Activated T-helper 17 cell treated with anti-CD3 and anti-CD28 coated beads, Interleukin-2, amount 50 U/mL, for 72 hours (primary cell): ENCODE measurements around the gene NFKB1. TPM values are rescaled to one million over a fixed set of nuclear protein-coding genes. Genes with fewer than 3 reads are reported as not detected.

Experiments used
- ATAC-seq: fragments of 150-1000 bp; cut with Tn5 transposase; replicated peaks from 2 replicates; pipeline ENCODE4 v1.10.0; 2021; ENCODE audit warnings: mild to moderate bottlenecking, moderate library complexity
- H3K27ac Mint-ChIP-seq: one replicate; pipeline ENCODE4 v1.8.0; 2022; ENCODE audit warnings: mixed read lengths
- H3K27me3 Mint-ChIP-seq: one replicate; pipeline ENCODE4 v1.8.0; 2022; ENCODE audit warnings: mixed read lengths
- H3K36me3 Mint-ChIP-seq: one replicate; pipeline ENCODE4 v1.8.0; 2022; ENCODE audit warnings: low read depth, mild to moderate bottlenecking, mixed read lengths
- H3K4me1 Mint-ChIP-seq: one replicate; pipeline ENCODE4 v1.8.0; 2022; ENCODE audit warnings: mixed read lengths
- H3K4me3 Mint-ChIP-seq: one replicate; pipeline ENCODE4 v1.8.0; 2022; ENCODE audit warnings: mild to moderate bottlenecking, mixed read lengths
- H3K9me3 Mint-ChIP-seq: one replicate; pipeline ENCODE4 v1.8.0; 2022; ENCODE audit warnings: mixed read lengths
- total RNA-seq, 2 donors: library from RNA; stranded (reverse); gene quantifications; one replicate each; pipeline ENCODE4 v1.2.3, GENCODE V29; 2022

NFKB1 gene
- total RNA-seq, 2 donors from 2014 or later = 103 to 110 TPM

- H3K4me3 Mint-ChIP-seq = no peak overlapping the region
- H3K27me3 Mint-ChIP-seq = no peaks in the 10 kb centered on the region
- no peak for ATAC-seq
- H3K9me3 Mint-ChIP-seq = no peaks in the 10 kb centered on the region
- H3K36me3 Mint-ChIP-seq = peaks cover 100% of the 10 kb centered on the region
- no peak overlapping the region for H3K27ac Mint-ChIP-seq
- H3K4me1 Mint-ChIP-seq = peaks cover 49% of the 10 kb centered on the region
These were observed 30.3 kb downstream of the NFKB1 start for GRCh38 chr4:102531462-102531861.

- H3K27ac Mint-ChIP-seq = no peak overlapping the region
- peaks cover 37% of the 10 kb centered on the region for H3K4me1 Mint-ChIP-seq
- H3K27me3 Mint-ChIP-seq = no peaks in the 10 kb centered on the region
- H3K36me3 Mint-ChIP-seq = peaks cover 96% of the 10 kb centered on the region
- H3K9me3 Mint-ChIP-seq = no peaks in the 10 kb centered on the region
- no peak overlapping the region for H3K4me3 Mint-ChIP-seq
- no peak for ATAC-seq
These were observed 32.2 kb downstream of the NFKB1 start for GRCh38 chr4:102533348-102533747.

- Mint-ChIP-seq H3K27me3 (no peaks in the 10 kb centered on the region), H3K27ac (no peak overlapping the region), H3K36me3 (peaks cover 96% of the 10 kb centered on the region), H3K4me3 (peak overlapping the region; percentile 52), H3K4me1 (peaks cover 33% of the 10 kb centered on the region), H3K9me3 (no peaks in the 10 kb centered on the region)
- peak; percentile 10 for ATAC-seq
These were observed 32.7 kb downstream of the NFKB1 start for GRCh38 chr4:102533904-102534303.

- peak; percentile 25 for ATAC-seq
- Mint-ChIP-seq H3K9me3 (no peaks in the 10 kb centered on the region), H3K27me3 (no peaks in the 10 kb centered on the region), H3K27ac (peak overlapping the region; percentile 41), H3K36me3 (peaks cover 96% of the 10 kb centered on the region), H3K4me1 (peaks cover 36% of the 10 kb centered on the region), H3K4me3 (peak overlapping the region; percentile 52)
These were observed 33.7 kb downstream of the NFKB1 start for GRCh38 chr4:102534845-102535244.

- peak; percentile 95 for ATAC-seq
- peaks cover 96% of the 10 kb centered on the region for H3K36me3 Mint-ChIP-seq
- H3K4me3 Mint-ChIP-seq = peak overlapping the region; percentile 52
- H3K27ac Mint-ChIP-seq = peak overlapping the region; percentile 41
- H3K4me1 Mint-ChIP-seq = peaks cover 32% of the 10 kb centered on the region
- H3K9me3 Mint-ChIP-seq = no peaks in the 10 kb centered on the region
- H3K27me3 Mint-ChIP-seq = no peaks in the 10 kb centered on the region
These were observed 34.4 kb downstream of the NFKB1 start for GRCh38 chr4:102535398-102536082.

- Mint-ChIP-seq H3K4me1 (peaks cover 38% of the 10 kb centered on the region), H3K9me3 (no peaks in the 10 kb centered on the region), H3K27me3 (no peaks in the 10 kb centered on the region), H3K27ac (no peak overlapping the region), H3K36me3 (peaks cover 96% of the 10 kb centered on the region), H3K4me3 (no peak overlapping the region)
- no peak for ATAC-seq
These were observed 35.6 kb downstream of the NFKB1 start for GRCh38 chr4:102536768-102537167.

- peaks cover 96% of the 10 kb centered on the region for H3K36me3 Mint-ChIP-seq
- no peak overlapping the region for H3K4me3 Mint-ChIP-seq
- H3K4me1 Mint-ChIP-seq = peaks cover 40% of the 10 kb centered on the region
- no peak for ATAC-seq
- H3K27ac Mint-ChIP-seq = no peak overlapping the region
- no peaks in the 10 kb centered on the region for H3K27me3 Mint-ChIP-seq
- no peaks in the 10 kb centered on the region for H3K9me3 Mint-ChIP-seq
These were observed 36.1 kb downstream of the NFKB1 start for GRCh38 chr4:102537269-102537668.

GRCh38 chr4:102541697-102542096 is 40.5 kb downstream of the NFKB1 start:
- Mint-ChIP-seq H3K36me3 (peaks cover 96% of the 10 kb centered on the region), H3K27ac (no peak overlapping the region), H3K4me3 (no peak overlapping the region), H3K4me1 (peaks cover 38% of the 10 kb centered on the region), H3K27me3 (no peaks in the 10 kb centered on the region), H3K9me3 (no peaks in the 10 kb centered on the region)
- no peak for ATAC-seq

GRCh38 chr4:102543030-102543928 is 42.1 kb downstream of the NFKB1 start:
- Mint-ChIP-seq H3K36me3 (peaks cover 99% of the 10 kb centered on the region), H3K27me3 (no peaks in the 10 kb centered on the region), H3K9me3 (no peaks in the 10 kb centered on the region), H3K4me3 (no peak overlapping the region), H3K4me1 (peaks cover 50% of the 10 kb centered on the region), H3K27ac (no peak overlapping the region)
- ATAC-seq = no peak

GRCh38 chr4:102546635-102547034 is 45.5 kb downstream of the NFKB1 start:
- Mint-ChIP-seq H3K36me3 (peaks cover 74% of the 10 kb centered on the region), H3K4me3 (no peak overlapping the region), H3K9me3 (no peaks in the 10 kb centered on the region), H3K4me1 (peaks cover 48% of the 10 kb centered on the region), H3K27me3 (no peaks in the 10 kb centered on the region), H3K27ac (no peak overlapping the region)
- peak; percentile 46 for ATAC-seq

GRCh38 chr4:102547973-102548372 is 46.8 kb downstream of the NFKB1 start:
- no peaks in the 10 kb centered on the region for H3K27me3 Mint-ChIP-seq
- H3K9me3 Mint-ChIP-seq = no peaks in the 10 kb centered on the region
- H3K4me3 Mint-ChIP-seq = no peak overlapping the region
- peaks cover 61% of the 10 kb centered on the region for H3K36me3 Mint-ChIP-seq
- no peak for ATAC-seq
- H3K4me1 Mint-ChIP-seq = peaks cover 56% of the 10 kb centered on the region
- no peak overlapping the region for H3K27ac Mint-ChIP-seq

- Mint-ChIP-seq H3K4me1 (peaks cover 41% of the 10 kb centered on the region), H3K4me3 (peak overlapping the region; percentile 71), H3K27ac (peak overlapping the region; percentile 73), H3K27me3 (no peaks in the 10 kb centered on the region), H3K9me3 (no peaks in the 10 kb centered on the region), H3K36me3 (peaks cover 20% of the 10 kb centered on the region)
- ATAC-seq = no peak
These were observed 50.9 kb downstream of the NFKB1 start for GRCh38 chr4:102551958-102552565.

GRCh38 chr4:102552781-102553180 is 51.6 kb downstream of the NFKB1 start:
- Mint-ChIP-seq H3K36me3 (peaks cover 12% of the 10 kb centered on the region), H3K27me3 (no peaks in the 10 kb centered on the region), H3K9me3 (no peaks in the 10 kb centered on the region), H3K4me1 (peaks cover 36% of the 10 kb centered on the region), H3K4me3 (peak overlapping the region; percentile 71), H3K27ac (peak overlapping the region; percentile 73)
- ATAC-seq = peak; percentile 59

- peaks cover 12% of the 10 kb centered on the region for H3K36me3 Mint-ChIP-seq
- H3K4me3 Mint-ChIP-seq = peak overlapping the region; percentile 48
- H3K27ac Mint-ChIP-seq = peak overlapping the region; percentile 58
- no peaks in the 10 kb centered on the region for H3K27me3 Mint-ChIP-seq
- H3K9me3 Mint-ChIP-seq = no peaks in the 10 kb centered on the region
- ATAC-seq = peak; percentile 64
- peaks cover 36% of the 10 kb centered on the region for H3K4me1 Mint-ChIP-seq
These were observed 52.8 kb downstream of the NFKB1 start for GRCh38 chr4:102553982-102554381.
